Stimulated activated CD8-positive, alpha-beta memory T cell treated with anti-CD3 and anti-CD28 coated beads, Interleukin-2, amount 100 ng/mL, for 1 hour (primary cell): Measurements from ENCODE around the gene CD101.

ENCODE experiments used
- DNase-seq, 2 donors: peaks; one replicate each; pipeline ENCODE4 v3.0.0-alpha.2; 2020; ENCODE audit warnings: low read depth in 2 of 2

Gene CD101

GRCh38 chr1:117014209-117014608 is 12.6 kb downstream of the CD101 start:
- no peak for DNase-seq

- no peak for DNase-seq
These were observed 14.2 kb downstream of the CD101 start for GRCh38 chr1:117015724-117016123.

- no peak for DNase-seq
These were observed 15.5 kb downstream of the CD101 start for GRCh38 chr1:117017062-117017461.

GRCh38 chr1:117017648-117018047 is 16.1 kb downstream of the CD101 start:
- no peak for DNase-seq

GRCh38 chr1:117020526-117021156 is 19.1 kb downstream of the CD101 start:
- DNase-seq: no peak

- DNase-seq: no peak
These were observed 20.6 kb downstream of the CD101 start for GRCh38 chr1:117022114-117022513.

GRCh38 chr1:117025568-117025967 is 24.0 kb downstream of the CD101 start:
- no peak for DNase-seq

GRCh38 chr1:117026361-117026760 is 24.8 kb downstream of the CD101 start:
- DNase-seq: no peak

GRCh38 chr1:117029685-117030084 is 28.1 kb downstream of the CD101 start:
- DNase-seq: no peak

GRCh38 chr1:117030271-117030877 is 28.8 kb downstream of the CD101 start:
- no peak for DNase-seq

- no peak for DNase-seq
These were observed 30.7 kb downstream of the CD101 start for GRCh38 chr1:117032266-117032665.

GRCh38 chr1:117032681-117033539 is 31.4 kb downstream of the CD101 start:
- no peak for DNase-seq

- no peak for DNase-seq
These were observed 32.2 kb downstream of the CD101 start for GRCh38 chr1:117033772-117034171.

GRCh38 chr1:117034791-117035290 is 33.3 kb downstream of the CD101 start:
- DNase-seq: no peak

- no peak for DNase-seq
These were observed 34.5 kb downstream of the CD101 start for GRCh38 chr1:117036018-117036461.

GRCh38 chr1:117037802-117038201 is 36.2 kb downstream of the CD101 start:
- no peak for DNase-seq

- no peak for DNase-seq
These were observed 36.7 kb downstream of the CD101 start for GRCh38 chr1:117038236-117038635.

GRCh38 chr1:117044217-117044616 is 42.7 kb downstream of the CD101 start:
- DNase-seq: no peak

GRCh38 chr1:117045644-117046043 is 44.1 kb downstream of the CD101 start:
- DNase-seq: no peak

- no peak for DNase-seq
These were observed 45.2 kb downstream of the CD101 start for GRCh38 chr1:117046781-117047180.

GRCh38 chr1:117047271-117047670 is 45.7 kb downstream of the CD101 start:
- DNase-seq: no peak

GRCh38 chr1:117049857-117050256 is 48.3 kb downstream of the CD101 start:
- DNase-seq: no peak
